Left ventricle myocardium inferior (tissue), 1 donor: ENCODE results near the gene ADH1C. TPM values are rescaled to one million over a fixed set of nuclear protein-coding genes. Genes with fewer than 3 reads are reported as not detected.

ENCODE experiments used
- DNase-seq: peaks from one replicate; pipeline ENCODE4 v3.0.0-alpha.2; 2020
- H3K27ac ChIP-seq: fragments of 200-600 bp; replicated peaks from 2 replicates; pipeline ENCODE4 v1.8.0; 2021
- H3K27me3 ChIP-seq: fragments of 200-600 bp; 2 replicates; pipeline ENCODE4 v1.8.0; 2021; ENCODE audit warnings: low read depth
- H3K36me3 ChIP-seq: fragments of 200-600 bp; 2 replicates; pipeline ENCODE4 v1.8.0; 2021
- H3K4me1 ChIP-seq: fragments of 200-600 bp; 2 replicates; pipeline ENCODE4 v1.8.0; 2021
- H3K4me3 ChIP-seq: fragments of 200-600 bp; 2 replicates; pipeline ENCODE4 v1.8.0; 2021; ENCODE audit warnings: mild to moderate bottlenecking, moderate library complexity
- H3K9me3 ChIP-seq: fragments of 200-600 bp; replicated peaks from 2 replicates; pipeline ENCODE4 v1.8.0; 2021
- CTCF ChIP-seq: fragments of 200-600 bp; IDR thresholded peaks from 2 replicates; pipeline ENCODE4 v1.8.0; 2021; ENCODE audit warnings: antibody characterized with exemption, mild to moderate bottlenecking, borderline replicate concordance
- intact Hi-C: fragments of 100-400 bp; cut with micrococcal nuclease; formaldehyde crosslinking; loops from one replicate; pipeline ENCODE4 v1.11.0; 2022
- total RNA-seq: library from RNA; stranded (reverse); fragmentation: NEBNext Ultra II Directional; extraction: Animal tissue kit (Norgen Biotek cat#: 25700); gene quantifications from one replicate; pipeline ENCODE4 v1.2.1, GENCODE V29; 2021
- donor health status: DM: no; HTN: yes; CAD: no; lungs with severe emphysema.

ADH1C gene
- total RNA-seq, 1 donor from 2014 or later: 2.6 TPM

DNA sequence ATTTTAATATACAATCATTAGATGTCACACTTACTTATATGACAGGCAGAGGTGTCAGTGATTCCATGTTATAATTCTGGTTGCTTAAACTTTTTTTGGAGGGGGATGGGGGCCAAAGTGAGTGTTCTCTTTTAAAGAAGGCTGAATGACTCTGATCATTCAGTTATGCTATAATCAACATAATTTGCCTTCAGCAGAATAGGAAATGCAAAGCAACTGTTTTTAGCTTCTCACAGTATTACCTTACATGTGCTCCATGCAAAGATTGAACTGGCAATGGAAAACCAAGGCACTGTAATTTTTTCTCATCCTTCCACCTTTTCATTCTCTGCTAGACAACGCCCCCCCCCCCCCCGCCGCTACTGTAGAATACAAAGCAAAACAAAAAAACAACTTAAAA, 13.4 kb downstream of the ADH1C start:
- H3K27me3 ChIP-seq: no peaks in the 10 kb centered on the region
- peaks cover 3% of the 10 kb centered on the region for H3K36me3 ChIP-seq
- H3K9me3 ChIP-seq: no peaks in the 10 kb centered on the region
- H3K27ac ChIP-seq: no peak overlapping the region
- H3K4me1 ChIP-seq: no peaks in the 10 kb centered on the region
- DNase-seq: no peak
- intact Hi-C loops: no loop called here
- no peak for TF ChIP-seq CTCF
- H3K4me3 ChIP-seq: no peak overlapping the region

DNA sequence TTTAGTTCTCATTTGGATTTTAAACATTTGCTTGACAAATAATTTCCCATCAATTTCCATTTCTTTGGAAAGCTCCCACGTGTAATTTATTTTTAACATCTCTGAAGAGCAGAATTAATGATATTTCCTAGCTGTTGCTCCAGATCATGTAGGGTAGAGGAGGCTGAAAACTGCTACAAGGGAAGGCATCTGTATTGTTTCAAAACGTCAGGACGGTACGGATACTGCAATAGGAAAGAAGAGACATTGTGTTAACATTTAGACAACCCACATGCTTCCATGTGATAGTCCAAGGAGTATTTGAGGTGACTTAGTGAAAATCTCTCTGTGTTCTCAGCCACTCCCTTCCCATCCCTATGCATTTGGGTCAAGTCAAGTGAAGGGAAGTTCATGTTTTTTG, 16.0 kb downstream of the ADH1C start:
- intact Hi-C loops: no loop called here
- Histone ChIP-seq H3K4me3 (no peak overlapping the region), H3K4me1 (no peaks in the 10 kb centered on the region), H3K36me3 (no peaks in the 10 kb centered on the region), H3K27ac (no peak overlapping the region), H3K27me3 (no peaks in the 10 kb centered on the region), H3K9me3 (no peaks in the 10 kb centered on the region)
- no peak for DNase-seq
- no peak for TF ChIP-seq CTCF

DNA sequence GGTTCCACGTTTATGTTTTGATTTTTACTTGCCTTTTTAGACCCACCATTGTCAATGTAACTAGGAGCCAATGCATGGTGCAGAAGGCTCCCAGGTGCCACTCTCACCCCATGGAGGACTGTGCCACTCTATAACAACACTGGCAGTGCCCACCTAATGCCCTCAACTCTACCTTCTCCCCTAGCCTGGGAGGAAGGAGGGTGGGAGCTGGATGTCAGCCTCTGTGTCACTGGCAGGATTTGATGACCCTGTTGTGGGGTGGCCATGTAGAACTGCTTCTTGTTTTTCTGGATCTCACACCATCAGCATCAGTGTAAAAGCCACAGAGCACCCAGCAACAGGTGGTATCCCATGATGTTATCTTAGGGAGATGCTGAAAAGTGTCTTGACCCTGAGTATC, 17.7 kb downstream of the ADH1C start:
- no peaks in the 10 kb centered on the region for H3K36me3 ChIP-seq
- H3K4me3 ChIP-seq: no peak overlapping the region
- no peaks in the 10 kb centered on the region for H3K27me3 ChIP-seq
- intact Hi-C loops: no loop called here
- DNase-seq: no peak
- H3K9me3 ChIP-seq: no peaks in the 10 kb centered on the region
- H3K27ac ChIP-seq: no peak overlapping the region
- H3K4me1 ChIP-seq: no peaks in the 10 kb centered on the region
- TF ChIP-seq CTCF: no peak

DNA sequence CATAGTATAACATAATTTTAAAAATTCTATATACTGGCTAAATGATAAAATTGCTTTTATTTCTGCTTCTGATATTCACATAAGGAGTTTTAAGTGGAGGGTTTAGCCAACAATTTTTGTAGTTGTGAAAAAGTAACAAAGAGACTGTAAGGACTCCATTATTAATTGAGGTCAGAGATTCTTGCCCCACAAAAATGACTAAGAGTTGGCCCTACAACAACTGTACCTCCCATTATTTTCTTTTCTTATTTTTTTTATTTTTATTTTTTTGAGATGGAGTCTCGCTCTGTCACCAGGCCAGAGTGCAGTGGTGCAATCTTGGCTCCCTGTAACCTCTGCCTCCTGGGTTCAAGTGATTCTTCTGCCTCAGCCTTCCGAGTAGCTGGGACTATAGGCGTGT, 21.9 kb downstream of the ADH1C start:
- DNase-seq: no peak
- Histone ChIP-seq H3K36me3 (no peaks in the 10 kb centered on the region), H3K9me3 (peaks cover 15% of the 10 kb centered on the region), H3K27me3 (no peaks in the 10 kb centered on the region), H3K27ac (no peak overlapping the region), H3K4me3 (no peak overlapping the region), H3K4me1 (peaks cover 1% of the 10 kb centered on the region)
- no peak for TF ChIP-seq CTCF
- intact Hi-C loops: no loop called here

GRCh38 chr4:99329876-99330275, 22.7 kb downstream of the ADH1C start:
- intact Hi-C loops: no loop called here
- H3K4me1 ChIP-seq: peaks cover 7% of the 10 kb centered on the region
- no peak overlapping the region for H3K4me3 ChIP-seq
- no peaks in the 10 kb centered on the region for H3K36me3 ChIP-seq
- H3K27me3 ChIP-seq: no peaks in the 10 kb centered on the region
- H3K9me3 ChIP-seq: peaks cover 15% of the 10 kb centered on the region
- no peak for DNase-seq
- no peak overlapping the region for H3K27ac ChIP-seq
- no peak for TF ChIP-seq CTCF

DNA sequence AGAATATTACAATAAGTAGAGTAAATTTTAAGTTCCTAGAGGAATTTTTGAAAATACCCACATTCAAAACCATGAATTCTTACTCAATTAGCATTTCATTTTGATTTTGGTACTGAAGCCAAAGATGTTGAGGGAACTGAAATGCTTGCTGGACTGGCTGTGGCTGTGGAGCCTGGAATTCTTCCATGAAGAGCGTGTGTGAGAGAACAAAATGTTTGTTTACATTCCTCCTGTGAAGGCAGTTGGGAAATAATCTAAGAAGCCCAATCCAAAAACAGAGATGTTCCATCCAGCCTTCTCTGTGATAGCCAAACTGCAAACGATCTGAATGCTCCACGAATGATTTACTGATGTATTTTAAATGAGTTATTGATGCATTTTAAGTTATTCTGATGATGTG, 27.6 kb downstream of the ADH1C start:
- H3K27me3 ChIP-seq: no peaks in the 10 kb centered on the region
- peak; percentile 54 for DNase-seq
- H3K27ac ChIP-seq: peak overlapping the region; percentile 83
- intact Hi-C loops: no loop called here
- no peak overlapping the region for H3K4me3 ChIP-seq
- TF ChIP-seq CTCF: no peak
- peaks cover 15% of the 10 kb centered on the region for H3K9me3 ChIP-seq
- peaks cover 26% of the 10 kb centered on the region for H3K4me1 ChIP-seq
- H3K36me3 ChIP-seq: no peaks in the 10 kb centered on the region
